ENCODE results near the gene MTG2. TPM values are rescaled to one million over a fixed set of nuclear protein-coding genes. Genes with fewer than 3 reads are reported as not detected.

MTG2 gene
- total and polyA plus RNA-seq, 2 of the 13 experiments (the other 11 are each of a cell fraction or from before 2014, with no cell fraction given), result 20.4 to 37.8 TPM

- TF ChIP-seq BCLAF1 (IDR thresholded peaks at IDR 0.05) (no peak), ZHX1 (CRISPR knock-in tag; IDR thresholded peaks at IDR 0.05; ENCODE audit: low read depth) (no peak), MYC (CRISPR knock-in tag; IDR thresholded peaks at IDR 0.05; ENCODE audit: borderline replicate concordance) (peak; percentile 31; the same call in 1 of the 2 replicates), EED (CRISPR knock-in tag; IDR thresholded peaks at IDR 0.05) (no peak), TBX3 (IDR thresholded peaks at IDR 0.05; ENCODE audit: borderline replicate concordance) (no peak), CSRNP2 (CRISPR knock-in tag; conservative IDR thresholded peaks at IDR 0.05; ENCODE audit: low read depth) (no peak), ZNF629 (CRISPR knock-in tag; conservative IDR thresholded peaks at IDR 0.05) (no peak), ZBTB44 (CRISPR knock-in tag; IDR thresholded peaks at IDR 0.05) (no peak), ZNF546 (CRISPR knock-in tag; conservative IDR thresholded peaks at IDR 0.05) (no peak), SRSF4 (IDR thresholded peaks at IDR 0.05; ENCODE audit: low read depth, low read length, poor library complexity, severe bottlenecking) (no peak), SMC3 (IDR thresholded peaks at IDR 0.05; ENCODE audit: low read length) (no peak), DZIP1 (CRISPR knock-in tag; IDR thresholded peaks at IDR 0.05) (no peak), STAT5B (CRISPR knock-in tag; IDR thresholded peaks at IDR 0.05) (no peak), ZNF574 (CRISPR knock-in tag; IDR thresholded peaks at IDR 0.05) (peak; percentile 13; the same call in 1 of the 2 replicates)
These were observed 35.7 kb upstream of the MTG2 start (continued) for GRCh38 chr20:62147125-62147524.

All from HepG2 (cell line).